Measurements from ENCODE around the gene ATP8B1. TPM values are rescaled to one million over a fixed set of nuclear protein-coding genes. Genes with fewer than 3 reads are reported as not detected.

The ATP8B1 gene
- total and polyA plus RNA-seq, 2 donors (not counting 3 experiments of a cell fraction or from before 2014, with no cell fraction given) = 49.3 to 100 TPM

GRCh38 chr18:57748770-57749603 is 54.1 kb downstream of the ATP8B1 start:
- DNase-seq (ENCODE audit: low read depth, low spot score) = peak; percentile 47
- H3K79me2 ChIP-seq (ENCODE audit: control insufficient read depth, insufficient read depth, low read length) = peaks cover 19% of the 10 kb centered on the region
- FAIRE-seq = peak; percentile 67
- H3K9ac ChIP-seq (replicated peaks; ENCODE audit: extremely low read depth, insufficient read depth, low read length) = no peak overlapping the region
- peaks cover 31% of the 10 kb centered on the region for H3K4me1 ChIP-seq (ENCODE audit: control insufficient read depth, extremely low read depth, insufficient read depth, low read length)
- no TSS peak for BruUV-seq (replicated peaks)
- H3K9me3 ChIP-seq (replicated peaks; ENCODE audit: control insufficient read depth, insufficient read depth, low read length) = no peaks in the 10 kb centered on the region
- no peak overlapping the region for H2AFZ ChIP-seq (ENCODE audit: low read depth, low read length)
- no peaks in the 10 kb centered on the region for H3K27me3 ChIP-seq (ENCODE audit: control insufficient read depth in 2 of 2, insufficient read depth in 2 of 2, low read length in 2 of 2)
- dilution Hi-C loops (cut with MboI; ENCODE audit: extremely low pct_ligation_motif_present, low sequenced_read_pairs) (no loop called here), intact Hi-C loops (cut with micrococcal nuclease) (no loop called here)
- H3K27ac ChIP-seq (ENCODE audit: insufficient read depth, low read depth, low read length) = no peak overlapping the region
- no peaks in the 10 kb centered on the region for H4K20me1 ChIP-seq (replicated peaks; ENCODE audit: control insufficient read depth, extremely low read depth, insufficient read depth, low read length)
- ChIA-PET CTCF (interaction anchor here (1.2 kb wide), 1 partner anchor 32 kb away, joined by 3 read pairs; no protein-coding TSS in a partner anchor), POLR2A (interaction anchor here (0.6 kb wide), 1 partner anchor 21 kb away, joined by 5 read pairs; no protein-coding TSS in a partner anchor)
- peaks cover 0 to 3% of the 10 kb centered on the region in 2 experiments for H3K36me3 ChIP-seq (ENCODE audit: control insufficient read depth in 2 of 2, extremely low read depth in 1 of 2, insufficient read depth in 2 of 2, low read length in 2 of 2)
- H3K9me1 ChIP-seq (replicated peaks; ENCODE audit: control insufficient read depth, extremely low read depth, insufficient read depth, low read length) = no peaks in the 10 kb centered on the region
- no peak overlapping the region for H3K4me3 ChIP-seq (replicated peaks in 1 of 3; ENCODE audit: insufficient read depth in 1 of 3, low read depth in 1 of 3, low read length in 3 of 3)
- TF ChIP-seq POLR2AphosphoS5 (IDR thresholded peaks at IDR 0.05; ENCODE audit: insufficient read depth, low read depth, low read length) (no peak), EZH2 (IDR thresholded peaks at IDR 0.05; ENCODE audit: borderline replicate concordance, low read depth, low read length, severe bottlenecking) (no peak), MYC (IDR thresholded peaks at IDR 0.05; ENCODE audit: low read depth, low read length) (no peak), JUN (IDR thresholded peaks at IDR 0.05; ENCODE audit: borderline replicate concordance, insufficient read depth, insufficient read length, low read depth) (peak; percentile 51), POLR2A (IDR thresholded peaks at IDR 0.05; ENCODE audit: low read depth, low read length) (no peak), FOS (IDR thresholded peaks at IDR 0.05; ENCODE audit: borderline replicate concordance, insufficient read depth, low read length) (peak; percentile 89), MAX (IDR thresholded peaks at IDR 0.05; ENCODE audit: insufficient read depth, insufficient read length) (no peak), GATA2 (IDR thresholded peaks at IDR 0.05; ENCODE audit: insufficient read depth, insufficient read length, low read depth, low read length) (no peak)
- no peak overlapping the region for H3K4me2 ChIP-seq (ENCODE audit: insufficient read depth, low read length)

All from endothelial cell of umbilical vein (primary cell).